GM21526 (cell line): ENCODE data around the gene CELF5.
"Not testable (repeated sequence)": the region's sequence is repeated elsewhere in the genome, so short reads cannot be mapped to it uniquely, and the experiment has no call there.

Experiments
- ATAC-seq: cut with Tn5 transposase; IDR thresholded peaks from one replicate; pipeline ENCODE4 v1.9.1; 2021; ENCODE audit warnings: moderate library complexity; ENCODE audit not compliant: unreplicated experiment, low FRiP score

CELF5 gene

GRCh38 chr19:3206216-3206953 is 18.1 kb upstream of the CELF5 start:
- ATAC-seq: no peak

GRCh38 chr19:3207461-3208242 is 16.8 kb upstream of the CELF5 start:
- ATAC-seq: no peak

- no peak for ATAC-seq
These were observed 15.9 kb upstream of the CELF5 start for GRCh38 chr19:3208317-3209207.

GRCh38 chr19:3210347-3211017 is 14.0 kb upstream of the CELF5 start:
- ATAC-seq: no peak

GRCh38 chr19:3211191-3211590 is 13.3 kb upstream of the CELF5 start:
- ATAC-seq: no peak

GRCh38 chr19:3213159-3213558 is 11.3 kb upstream of the CELF5 start:
- ATAC-seq: no peak

GRCh38 chr19:3216874-3217273 is 7.6 kb upstream of the CELF5 start:
- ATAC-seq: no peak

- ATAC-seq: no peak
These were observed 3.9 kb upstream of the CELF5 start for GRCh38 chr19:3220576-3220975.

GRCh38 chr19:3221576-3221975 is 2.9 kb upstream of the CELF5 start:
- not testable (repeated sequence) for ATAC-seq

GRCh38 chr19:3222709-3223108 is 1.8 kb upstream of the CELF5 start:
- no peak for ATAC-seq

GRCh38 chr19:3225169-3225485 is 666 bp downstream of the CELF5 start:
- ATAC-seq: no peak

- no peak for ATAC-seq
These were observed 1.2 kb downstream of the CELF5 start for GRCh38 chr19:3225677-3226093.

- no peak for ATAC-seq
These were observed 2.7 kb downstream of the CELF5 start for GRCh38 chr19:3227054-3227626.

- no peak for ATAC-seq
These were observed 4.9 kb downstream of the CELF5 start for GRCh38 chr19:3229346-3229743.

- ATAC-seq: no peak
These were observed 5.5 kb downstream of the CELF5 start for GRCh38 chr19:3229888-3230496.

GRCh38 chr19:3231288-3231687 is 6.8 kb downstream of the CELF5 start:
- ATAC-seq: no peak

GRCh38 chr19:3233116-3233515 is 8.7 kb downstream of the CELF5 start:
- no peak for ATAC-seq

GRCh38 chr19:3233831-3234230 is 9.4 kb downstream of the CELF5 start:
- ATAC-seq: no peak

GRCh38 chr19:3234800-3235199 is 10.3 kb downstream of the CELF5 start:
- ATAC-seq: no peak

GRCh38 chr19:3235604-3236003 is 11.1 kb downstream of the CELF5 start:
- not testable (repeated sequence) for ATAC-seq
